ENCODE results near the gene HS1BP3. TPM values are rescaled to one million over a fixed set of nuclear protein-coding genes. Genes with fewer than 3 reads are reported as not detected.

Gene HS1BP3
- total RNA-seq, 1 experiment from 2014 or later: 17.1 TPM

DNA sequence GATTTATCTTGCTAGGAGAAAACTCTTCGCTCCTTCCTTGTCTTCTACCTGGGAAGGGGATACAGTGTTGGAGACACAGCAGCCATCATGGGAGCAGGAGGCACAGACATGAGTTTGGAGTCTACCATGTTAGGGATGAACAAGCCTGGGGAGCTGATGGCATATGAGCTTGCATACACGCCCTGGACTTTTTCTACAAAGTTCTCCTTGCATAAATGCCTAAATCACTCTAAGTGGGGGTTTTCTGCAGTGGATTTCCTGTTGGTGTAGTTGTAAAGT is 3.6 kb upstream of the HS1BP3 start:
- Histone ChIP-seq H3K4me3 (replicated peaks in 1 of 2; ENCODE audit: low read depth in 1 of 2, low read length in 2 of 2) (no peak overlapping the region), H3K9ac (ENCODE audit: low read length) (no peak overlapping the region), H3K9me2 (ENCODE audit: insufficient read depth) (no peaks in the 10 kb centered on the region), H3K79me2 (ENCODE audit: insufficient read depth, low read length) (no peaks in the 10 kb centered on the region), H3K36me3 (ENCODE audit: control insufficient read depth in 1 of 2, insufficient read depth in 2 of 2, low read length in 2 of 2) (no peaks in the 10 kb centered on the region), H3K27ac (ENCODE audit: low read depth, low read length) (no peak overlapping the region), H3K27me3 (ENCODE audit: insufficient read depth, low read length) (0 out of 2 replicates have a peak, but pooled peaks cover 3% of the 10 kb centered on the region), H2AFZ (ENCODE audit: low read depth, low read length, poor library complexity, severe bottlenecking) (no peak overlapping the region), H3K4me2 (ENCODE audit: low read length) (no peak overlapping the region), H3K4me1 (ENCODE audit: control insufficient read depth in 1 of 2, insufficient read depth in 2 of 2, low read length in 2 of 2) (peaks cover 5 to 18% of the 10 kb centered on the region in 2 experiments), H4K20me1 (ENCODE audit: insufficient read depth) (no peaks in the 10 kb centered on the region), H3K9me3 (ENCODE audit: control insufficient read depth in 1 of 2, insufficient read depth in 1 of 2, low read depth in 1 of 2, low read length in 2 of 2) (no peaks in the 10 kb centered on the region)
- TF ChIP-seq EZH2 (IDR thresholded peaks at IDR 0.05) (no peak), ELF1 (IDR thresholded peaks at IDR 0.05; ENCODE audit: borderline replicate concordance, low read depth) (no peak), SRF (IDR thresholded peaks at IDR 0.05; ENCODE audit: low read depth) (no peak), FOSL1 (IDR thresholded peaks at IDR 0.05; ENCODE audit: low read depth) (no peak)
- DNase-seq (ENCODE audit: low read depth, low spot score) (no peak), ATAC-seq (no peak)
- ChIA-PET RAD21 (ENCODE audit: low non-redundant PET in 1 of 2, low total read pairs in 2 of 2, uncharacterized antibody in 2 of 2, unreplicated experiment in 2 of 2) (no interaction called here), CTCF (no interaction called here), POLR2A (no interaction called here)
- no TSS peak for BruUV-seq (replicated peaks)
- intact Hi-C loops (cut with micrococcal nuclease): no loop called here

DNA sequence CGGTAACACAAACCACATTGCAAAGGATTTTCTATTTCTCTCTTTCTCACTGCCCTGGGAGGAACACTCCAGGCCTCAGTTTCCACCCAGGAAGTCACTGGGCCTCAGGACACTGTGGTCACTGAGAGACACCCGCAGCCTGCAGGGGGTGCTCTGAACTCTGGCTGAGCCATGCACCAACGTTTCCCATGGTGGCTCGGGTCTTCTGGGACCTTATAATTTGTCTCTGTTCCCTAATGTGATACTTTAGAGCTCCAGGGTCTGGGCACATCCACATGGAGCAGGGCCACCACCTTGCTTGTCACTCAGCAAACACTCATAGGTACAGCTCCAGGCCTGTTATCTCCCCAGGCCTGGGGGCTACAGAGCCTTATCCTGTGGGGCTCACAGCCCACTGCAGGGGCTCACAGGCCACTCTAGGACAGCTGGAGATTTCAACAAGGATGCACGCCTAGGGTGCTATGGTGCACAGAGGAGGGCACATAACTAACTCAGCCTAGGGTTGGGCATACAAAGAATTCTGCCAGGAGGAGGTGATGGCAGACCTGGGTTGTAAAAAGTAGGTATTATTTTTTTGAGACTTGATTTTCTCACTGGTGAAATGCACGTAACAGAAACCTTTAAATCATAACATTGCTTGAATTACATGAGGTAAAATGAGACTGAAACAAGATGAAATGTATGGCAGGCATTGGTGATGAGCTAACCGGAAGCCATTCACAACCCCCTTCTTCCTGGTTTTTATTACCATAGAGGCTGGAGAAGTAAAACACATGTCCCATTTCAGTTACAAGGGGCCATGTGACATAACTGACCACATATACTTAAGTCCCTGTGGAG is 3.0 kb upstream of the HS1BP3 start:
- Histone ChIP-seq H2AFZ (ENCODE audit: low read depth, low read length, poor library complexity, severe bottlenecking) (no peak overlapping the region), H3K9me2 (ENCODE audit: insufficient read depth) (no peaks in the 10 kb centered on the region), H3K4me3 (replicated peaks in 1 of 2; ENCODE audit: low read depth in 1 of 2, low read length in 2 of 2) (no peak overlapping the region), H3K27ac (ENCODE audit: low read depth, low read length) (no peak overlapping the region), H3K79me2 (ENCODE audit: insufficient read depth, low read length) (no peaks in the 10 kb centered on the region), H3K9ac (ENCODE audit: low read length) (no peak overlapping the region), H3K4me2 (ENCODE audit: low read length) (no peak overlapping the region), H3K36me3 (ENCODE audit: control insufficient read depth in 1 of 2, insufficient read depth in 2 of 2, low read length in 2 of 2) (no peaks in the 10 kb centered on the region), H4K20me1 (ENCODE audit: insufficient read depth) (no peaks in the 10 kb centered on the region), H3K27me3 (ENCODE audit: insufficient read depth, low read length) (no peaks in the 10 kb centered on the region), H3K9me3 (ENCODE audit: control insufficient read depth in 1 of 2, insufficient read depth in 1 of 2, low read depth in 1 of 2, low read length in 2 of 2) (no peaks in the 10 kb centered on the region), H3K4me1 (ENCODE audit: control insufficient read depth in 1 of 2, insufficient read depth in 2 of 2, low read length in 2 of 2) (peaks cover 5 to 18% of the 10 kb centered on the region in 2 experiments)
- intact Hi-C loops (cut with micrococcal nuclease): no loop called here
- POLR2A ChIA-PET: no interaction called here
- CTCF ChIA-PET: no interaction called here
- TF ChIP-seq, protein P1, sequence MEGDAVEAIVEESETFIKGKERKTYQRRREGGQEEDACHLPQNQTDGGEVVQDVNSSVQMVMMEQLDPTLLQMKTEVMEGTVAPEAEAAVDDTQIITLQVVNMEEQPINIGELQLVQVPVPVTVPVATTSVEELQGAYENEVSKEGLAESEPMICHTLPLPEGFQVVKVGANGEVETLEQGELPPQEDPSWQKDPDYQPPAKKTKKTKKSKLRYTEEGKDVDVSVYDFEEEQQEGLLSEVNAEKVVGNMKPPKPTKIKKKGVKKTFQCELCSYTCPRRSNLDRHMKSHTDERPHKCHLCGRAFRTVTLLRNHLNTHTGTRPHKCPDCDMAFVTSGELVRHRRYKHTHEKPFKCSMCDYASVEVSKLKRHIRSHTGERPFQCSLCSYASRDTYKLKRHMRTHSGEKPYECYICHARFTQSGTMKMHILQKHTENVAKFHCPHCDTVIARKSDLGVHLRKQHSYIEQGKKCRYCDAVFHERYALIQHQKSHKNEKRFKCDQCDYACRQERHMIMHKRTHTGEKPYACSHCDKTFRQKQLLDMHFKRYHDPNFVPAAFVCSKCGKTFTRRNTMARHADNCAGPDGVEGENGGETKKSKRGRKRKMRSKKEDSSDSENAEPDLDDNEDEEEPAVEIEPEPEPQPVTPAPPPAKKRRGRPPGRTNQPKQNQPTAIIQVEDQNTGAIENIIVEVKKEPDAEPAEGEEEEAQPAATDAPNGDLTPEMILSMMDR (IDR thresholded peaks at IDR 0.05 in 2 of 3, conservative IDR thresholded peaks at IDR 0.05 in 1 of 3; ENCODE audit: borderline replicate concordance in 1 of 3, insufficient read depth in 1 of 3, low read depth in 2 of 3, low read length in 2 of 3): 0 out of 6 replicates have a peak, but pooled peaks of 2 of the 3 experiments have one; percentile 11 to 17
- TF ChIP-seq RAD21 (IDR thresholded peaks at IDR 0.05; ENCODE audit: low read depth): no peak
- no peak for DNase-seq (ENCODE audit: low read depth, low spot score)
- RAD21 ChIA-PET (ENCODE audit: low non-redundant PET in 1 of 2, low total read pairs in 2 of 2, uncharacterized antibody in 2 of 2, unreplicated experiment in 2 of 2): no interaction called here
- ATAC-seq: no peak
- BruUV-seq (replicated peaks): no TSS peak

Measured in HCT116 (cell line).